ENCODE data around the gene ITGAD.
"Not testable (repeated sequence)": the region's sequence is repeated elsewhere in the genome, so short reads cannot be mapped to it uniquely, and the experiment has no call there.

The ITGAD gene

DNA sequence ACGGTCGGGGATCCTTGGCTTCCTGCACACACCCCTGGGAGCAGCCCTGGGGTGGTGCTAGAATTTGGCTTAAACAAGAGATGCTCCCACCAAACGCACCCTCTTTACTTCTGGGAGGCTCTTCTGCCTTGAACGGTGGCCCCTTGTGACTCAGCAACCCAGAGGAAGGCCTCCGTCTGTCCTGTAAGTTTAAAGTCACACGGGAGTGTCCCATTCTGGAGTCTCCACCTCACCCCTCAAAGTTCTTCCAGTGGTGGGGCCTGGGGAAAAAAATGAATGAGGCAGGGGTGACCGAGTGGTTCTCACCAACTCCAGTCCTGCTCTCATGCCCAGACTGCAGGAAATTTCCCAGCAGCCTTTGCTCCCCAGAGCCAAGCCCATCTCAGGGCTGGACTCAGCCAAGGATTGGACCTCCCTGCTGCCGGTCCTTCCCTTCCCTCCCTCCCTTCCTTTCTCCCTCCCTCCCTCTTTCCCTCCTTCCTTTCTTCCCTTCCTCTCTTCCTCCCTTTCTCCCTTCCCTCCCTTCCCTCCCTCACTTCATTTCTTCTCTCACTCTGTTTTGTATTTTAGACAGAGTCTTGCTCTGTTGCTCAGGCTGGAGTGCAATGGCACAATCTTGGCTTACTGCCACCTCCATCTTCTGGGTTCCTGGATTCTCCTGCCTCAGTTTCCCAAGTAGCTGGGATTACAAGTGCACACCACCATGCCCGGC, 11.4 kb downstream of the ITGAD start:
- no peak for DNase-seq

DNA sequence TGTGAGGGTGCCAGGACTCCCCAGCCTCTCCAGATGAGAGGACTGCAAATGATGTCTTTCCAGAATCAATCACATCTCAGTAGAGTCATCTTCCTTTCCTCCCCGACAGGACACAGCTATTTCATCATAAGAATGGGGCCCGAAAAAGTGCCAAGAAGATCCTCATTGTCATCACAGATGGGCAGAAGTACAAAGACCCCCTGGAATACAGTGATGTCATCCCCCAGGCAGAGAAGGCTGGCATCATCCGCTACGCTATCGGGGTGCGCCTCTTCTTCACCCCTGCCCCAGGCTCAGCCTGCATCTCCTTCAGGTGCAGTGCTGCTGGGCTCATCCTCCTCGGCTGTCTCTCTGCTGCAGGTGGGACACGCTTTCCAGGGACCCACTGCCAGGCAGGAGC, 14.3 kb downstream of the ITGAD start:
- no peak for DNase-seq

DNA sequence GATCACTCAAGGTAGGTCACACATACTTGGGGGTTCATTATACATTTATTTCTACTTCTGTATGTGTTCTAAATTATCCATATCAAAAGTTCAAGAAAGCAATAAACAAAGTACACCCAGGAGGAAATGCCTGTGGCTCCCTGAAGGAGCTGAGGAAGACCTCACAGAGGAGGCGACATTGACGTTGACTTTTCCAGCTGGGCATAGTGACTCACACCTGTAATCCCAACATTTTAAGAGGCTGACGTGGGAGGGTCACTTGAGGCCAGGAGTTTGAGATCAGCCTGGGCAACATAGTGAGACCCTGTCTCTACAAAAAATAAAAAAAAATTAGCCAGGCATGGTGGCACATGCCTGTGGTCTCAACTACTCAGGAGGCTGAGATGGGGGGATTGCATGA, 16.3 kb downstream of the ITGAD start:
- DNase-seq, result no peak

DNA sequence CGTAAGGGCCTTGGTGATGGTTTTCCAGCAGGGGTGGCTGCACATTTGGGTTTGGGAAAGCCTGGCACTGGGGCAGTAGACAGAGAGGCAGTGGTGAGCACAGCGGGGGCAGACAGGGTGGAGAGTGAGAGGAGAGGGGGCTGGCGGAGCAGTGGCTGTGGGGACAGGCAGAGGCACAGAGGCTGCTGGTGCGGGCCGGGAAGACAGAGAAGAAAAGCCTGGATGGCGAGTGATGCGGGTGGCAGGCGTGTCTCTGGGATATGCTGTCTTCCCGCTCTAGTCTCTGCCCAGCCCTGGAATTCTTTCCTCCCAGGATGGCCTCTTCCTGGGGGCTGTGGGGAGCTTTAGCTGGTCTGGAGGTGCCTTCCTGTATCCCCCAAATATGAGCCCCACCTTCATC, 16.9 kb downstream of the ITGAD start:
- DNase-seq, result no peak

DNA sequence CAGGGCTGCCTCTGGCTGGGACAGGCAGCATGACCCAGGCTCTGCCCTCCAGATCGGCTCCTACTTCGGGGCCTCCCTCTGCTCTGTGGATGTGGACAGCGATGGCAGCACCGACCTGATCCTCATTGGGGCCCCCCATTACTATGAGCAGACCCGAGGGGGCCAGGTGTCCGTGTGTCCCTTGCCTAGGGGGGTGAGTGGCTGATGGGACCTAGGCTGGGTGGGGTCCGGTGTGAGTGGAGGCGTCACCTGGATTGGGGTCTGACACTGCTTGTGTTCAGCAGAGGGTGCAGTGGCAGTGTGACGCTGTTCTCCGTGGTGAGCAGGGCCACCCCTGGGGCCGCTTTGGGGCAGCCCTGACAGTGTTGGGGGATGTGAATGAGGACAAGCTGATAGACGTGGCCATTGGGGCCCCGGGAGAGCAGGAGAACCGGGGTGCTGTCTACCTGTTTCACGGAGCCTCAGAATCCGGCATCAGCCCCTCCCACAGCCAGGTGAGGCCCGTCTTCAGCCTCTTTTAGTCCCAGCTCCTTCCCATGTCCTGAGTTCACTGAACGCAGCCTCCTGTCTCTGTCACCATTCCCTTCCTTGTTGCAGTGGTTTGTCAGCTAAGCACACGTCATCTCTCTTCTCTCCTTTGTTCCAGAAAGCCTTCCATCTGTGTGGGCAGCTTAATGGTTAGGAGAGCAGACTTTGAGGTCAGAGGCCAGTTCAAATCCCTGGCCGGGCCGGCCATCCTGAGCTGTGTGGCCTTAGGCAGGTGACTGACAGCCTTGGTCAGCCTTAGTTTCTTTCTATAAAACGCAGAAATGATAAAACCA, 18.1 kb downstream of the ITGAD start:
- DNase-seq, result no peak

DNA sequence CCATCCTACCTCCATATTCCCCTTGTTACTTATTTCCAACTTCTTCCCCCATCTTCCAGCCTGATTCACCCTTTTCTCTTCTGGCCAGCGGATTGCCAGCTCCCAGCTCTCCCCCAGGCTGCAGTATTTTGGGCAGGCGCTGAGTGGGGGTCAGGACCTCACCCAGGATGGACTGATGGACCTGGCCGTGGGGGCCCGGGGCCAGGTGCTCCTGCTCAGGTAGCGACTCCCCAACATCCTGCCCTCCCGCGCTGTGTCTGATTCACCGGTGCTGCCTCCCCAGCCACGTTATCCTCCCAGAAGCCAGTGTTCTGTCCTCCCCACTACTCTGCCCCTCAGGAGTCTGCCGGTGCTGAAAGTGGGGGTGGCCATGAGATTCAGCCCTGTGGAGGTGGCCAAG, 19.6 kb downstream of the ITGAD start:
- no peak for DNase-seq

DNA sequence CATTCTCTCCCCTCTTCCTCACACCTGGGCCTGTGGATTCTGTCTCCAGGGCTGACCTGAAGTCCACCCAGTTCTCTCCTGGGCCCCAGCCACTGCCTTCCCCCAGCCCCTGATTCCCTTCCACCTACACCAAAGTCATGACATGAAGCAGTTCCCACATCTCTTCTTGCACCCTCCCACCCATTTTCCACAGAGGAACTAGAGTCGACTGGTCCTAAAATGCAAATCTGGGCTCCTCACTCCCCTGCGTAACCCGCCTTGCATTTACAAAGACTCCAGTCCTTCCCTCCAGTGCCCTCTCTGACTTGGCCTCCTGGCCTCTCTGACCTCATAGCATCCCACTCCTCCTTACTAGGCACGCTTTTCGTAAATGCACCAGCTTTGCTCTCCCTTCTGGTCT, 20.2 kb downstream of the ITGAD start:
- no peak for DNase-seq

DNA sequence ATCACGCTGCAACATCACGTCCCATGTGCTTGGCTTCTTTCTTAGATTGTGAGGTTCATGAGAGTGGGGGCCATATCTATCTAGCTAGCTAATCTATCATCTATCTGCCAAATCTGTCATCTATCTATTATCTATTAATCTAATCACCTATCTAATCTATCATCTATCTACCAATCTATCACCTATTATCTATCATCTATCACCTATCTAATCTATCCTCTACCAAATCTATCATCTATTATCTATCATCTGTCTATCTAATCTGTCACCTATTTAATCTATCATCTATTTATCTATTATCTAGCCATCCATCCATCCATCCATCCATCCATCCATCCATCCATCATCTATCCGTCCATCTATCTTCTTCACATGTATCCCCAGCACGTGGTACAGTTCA, 20.8 kb downstream of the ITGAD start:
- DNase-seq, result no peak

DNA sequence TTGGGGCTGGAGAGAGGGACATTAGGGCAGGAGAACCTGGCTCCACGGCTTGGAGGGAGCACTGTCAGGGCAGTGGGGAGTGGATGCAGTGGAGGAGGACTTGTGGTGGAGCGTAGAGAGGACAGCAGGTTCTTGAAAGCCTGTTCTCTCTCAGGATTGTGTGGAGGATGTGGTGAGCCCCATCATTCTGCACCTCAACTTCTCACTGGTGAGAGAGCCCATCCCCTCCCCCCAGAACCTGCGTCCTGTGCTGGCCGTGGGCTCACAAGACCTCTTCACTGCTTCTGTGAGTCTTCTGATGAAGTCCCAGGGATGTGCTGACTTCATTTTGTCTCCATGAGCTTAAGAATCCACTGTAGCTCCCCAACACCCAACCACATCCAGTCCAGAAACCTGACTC, 21.6 kb downstream of the ITGAD start:
- no peak for DNase-seq

DNA sequence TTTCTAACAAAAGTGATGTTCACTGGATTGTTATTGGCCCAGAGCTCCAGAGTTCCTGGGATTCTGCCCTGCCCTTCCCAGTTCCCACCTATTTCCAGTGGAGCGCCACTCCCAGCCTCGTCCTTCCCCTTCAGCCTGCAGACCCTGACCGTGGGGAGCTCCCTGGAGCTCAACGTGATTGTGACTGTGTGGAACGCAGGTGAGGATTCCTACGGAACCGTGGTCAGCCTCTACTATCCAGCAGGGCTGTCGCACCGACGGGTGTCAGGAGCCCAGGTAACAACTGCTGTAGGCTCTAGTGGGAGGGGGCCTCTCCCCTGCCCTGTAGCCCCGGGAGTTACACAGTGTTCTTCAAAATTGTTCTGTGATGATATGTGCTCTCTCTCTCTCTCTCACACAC, 23.2 kb downstream of the ITGAD start:
- DNase-seq, result no peak

DNA sequence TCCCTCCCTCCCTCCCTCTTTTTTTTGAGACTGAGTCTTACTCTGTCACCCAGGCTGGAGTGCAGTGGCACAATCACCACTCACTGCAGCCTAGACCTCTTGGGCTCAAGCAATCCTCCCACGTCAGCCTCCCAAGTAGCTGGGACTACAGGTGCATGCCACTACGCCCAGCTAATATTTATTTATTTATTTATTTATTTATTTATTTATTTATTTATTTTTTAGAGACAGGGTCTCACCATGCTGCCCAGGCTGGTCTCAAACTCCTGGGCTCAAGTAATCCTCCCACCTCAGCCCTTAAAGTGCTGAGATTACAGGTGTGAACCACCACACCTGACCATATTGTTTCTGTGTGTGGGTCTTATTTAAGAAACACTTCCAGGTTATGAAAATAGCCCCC, 23.9 kb downstream of the ITGAD start:
- DNase-seq, result not testable (repeated sequence)

DNA sequence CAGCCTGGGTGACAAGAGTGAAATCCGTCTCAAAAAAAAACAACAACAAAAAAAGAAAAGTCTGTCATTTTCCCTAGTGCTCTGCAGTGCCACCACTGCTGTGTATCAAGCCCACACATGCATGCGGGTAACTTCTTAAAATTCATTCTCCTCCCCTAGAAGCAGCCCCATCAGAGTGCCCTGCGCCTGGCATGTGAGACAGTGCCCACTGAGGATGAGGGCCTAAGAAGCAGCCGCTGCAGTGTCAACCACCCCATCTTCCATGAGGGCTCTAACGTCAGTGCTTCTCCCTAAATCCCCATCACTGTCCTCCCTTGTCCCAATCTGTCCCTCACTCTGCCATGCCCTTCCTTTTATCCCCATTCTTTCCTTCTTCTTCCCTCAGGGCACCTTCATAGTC, 24.8 kb downstream of the ITGAD start:
- DNase-seq, result no peak

DNA sequence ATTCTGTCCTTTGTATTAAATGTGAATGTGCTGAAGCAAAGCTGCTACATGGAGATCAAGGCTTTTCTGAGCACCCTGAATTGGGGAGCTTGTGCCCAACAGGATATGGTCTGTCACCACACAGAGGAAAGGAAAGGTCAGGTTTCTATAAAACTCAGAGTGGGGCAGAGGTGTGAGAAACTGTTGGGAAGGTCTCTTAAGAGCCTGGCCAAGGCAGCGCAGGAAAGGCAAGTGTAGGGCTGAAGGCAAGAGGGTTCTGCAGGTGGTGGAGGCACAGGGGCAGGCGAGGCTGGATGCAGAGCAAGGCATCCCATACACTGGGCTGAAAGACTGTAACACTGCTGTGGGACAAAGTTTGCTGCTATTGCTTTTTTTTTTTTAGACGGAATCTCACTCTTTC, 26.9 kb downstream of the ITGAD start:
- no peak for DNase-seq

DNA sequence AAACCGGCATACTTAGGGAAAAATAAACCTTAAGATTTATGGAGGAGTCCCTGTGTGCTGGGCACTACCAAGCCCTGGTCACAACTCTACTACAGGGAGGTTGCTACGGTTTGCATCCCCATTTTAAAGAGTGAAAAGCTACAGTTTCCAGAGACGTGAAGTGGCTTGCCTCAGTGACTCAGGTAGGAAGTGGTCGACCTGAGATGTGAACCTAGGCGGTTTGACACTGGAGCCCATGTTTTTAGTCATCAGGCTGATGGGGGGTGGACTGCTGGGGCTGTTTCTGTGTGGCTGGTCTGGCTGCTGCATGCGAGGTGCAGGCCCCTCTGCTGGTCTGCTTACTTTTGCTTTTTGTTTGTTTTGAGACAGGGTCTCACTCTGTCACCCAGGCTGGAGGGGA, 28.5 kb downstream of the ITGAD start:
- no peak for DNase-seq

DNA sequence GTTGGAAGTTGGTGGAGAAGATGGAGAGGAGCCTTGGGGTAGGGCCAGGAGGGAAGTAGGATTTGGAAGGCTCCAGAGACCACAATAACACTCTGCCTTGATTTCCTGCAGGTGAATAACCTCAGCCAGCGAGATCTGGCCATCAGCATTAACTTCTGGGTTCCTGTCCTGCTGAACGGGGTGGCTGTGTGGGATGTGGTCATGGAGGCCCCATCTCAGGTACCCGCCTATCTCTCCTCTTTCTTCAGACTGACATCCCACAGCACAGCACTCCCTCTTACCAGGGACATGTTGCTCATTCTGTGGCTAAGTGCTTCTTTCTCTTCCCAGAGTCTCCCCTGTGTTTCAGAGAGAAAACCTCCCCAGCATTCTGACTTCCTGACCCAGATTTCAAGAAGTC, 30.1 kb downstream of the ITGAD start:
- DNase-seq, result no peak

DNA sequence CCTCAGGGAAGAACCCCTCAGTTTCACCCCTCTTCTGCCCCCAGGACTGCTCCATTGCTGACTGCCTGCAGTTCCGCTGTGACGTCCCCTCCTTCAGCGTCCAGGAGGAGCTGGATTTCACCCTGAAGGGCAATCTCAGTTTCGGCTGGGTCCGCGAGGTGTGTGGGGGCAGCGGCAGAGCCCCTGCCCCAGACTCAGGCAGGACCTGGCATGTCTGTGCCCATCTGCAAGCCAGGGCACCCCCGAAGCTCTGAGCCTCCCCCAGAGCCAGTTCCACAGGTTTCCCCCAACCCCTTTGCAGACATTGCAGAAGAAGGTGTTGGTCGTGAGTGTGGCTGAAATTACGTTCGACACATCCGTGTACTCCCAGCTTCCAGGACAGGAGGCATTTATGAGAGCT, 30.7 kb downstream of the ITGAD start:
- no peak for DNase-seq

DNA sequence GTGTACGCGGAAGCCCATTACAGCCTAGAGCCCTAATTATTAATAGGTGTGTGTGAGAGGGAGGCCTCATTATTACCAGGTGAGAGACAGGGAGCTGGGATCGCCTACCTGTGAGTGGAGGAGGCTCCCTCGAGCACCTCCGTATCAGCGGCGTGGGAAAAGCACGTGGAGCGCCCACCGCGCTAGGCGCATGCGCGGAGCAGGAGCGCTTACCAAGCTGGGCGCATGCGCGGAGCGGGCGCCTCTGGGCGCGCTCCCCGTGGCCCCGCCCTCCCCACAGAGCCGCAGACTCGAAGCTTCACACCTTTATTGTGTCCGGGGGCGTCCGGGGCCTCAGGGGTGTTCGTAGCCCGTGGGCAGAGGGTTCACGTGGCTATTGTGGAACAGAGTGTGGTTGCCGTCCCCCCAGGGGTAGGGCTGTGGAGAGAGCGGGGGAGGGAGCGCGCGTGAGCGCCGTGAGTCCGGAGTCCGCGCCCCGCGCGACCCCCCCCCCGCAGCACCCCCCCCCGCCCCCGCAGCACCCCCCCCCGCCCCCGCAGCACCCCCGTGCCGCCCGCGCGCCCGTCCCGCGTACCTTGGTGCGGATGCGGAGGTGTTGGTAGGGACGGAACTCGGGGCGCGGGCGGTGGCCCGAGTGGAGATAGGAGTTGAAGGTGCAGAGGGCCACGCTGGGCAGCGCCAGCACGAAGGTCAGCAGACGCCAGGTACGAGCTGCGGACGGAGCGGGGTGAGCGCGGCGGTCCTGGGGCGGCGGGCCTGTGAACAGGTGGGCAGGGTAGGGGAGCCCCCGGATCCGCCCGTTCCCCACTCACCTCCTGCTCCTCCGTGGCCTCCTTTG, 34.5 kb downstream of the ITGAD start:
- DNase-seq, result peak; percentile 9 to 58 (median 22)

DNA sequence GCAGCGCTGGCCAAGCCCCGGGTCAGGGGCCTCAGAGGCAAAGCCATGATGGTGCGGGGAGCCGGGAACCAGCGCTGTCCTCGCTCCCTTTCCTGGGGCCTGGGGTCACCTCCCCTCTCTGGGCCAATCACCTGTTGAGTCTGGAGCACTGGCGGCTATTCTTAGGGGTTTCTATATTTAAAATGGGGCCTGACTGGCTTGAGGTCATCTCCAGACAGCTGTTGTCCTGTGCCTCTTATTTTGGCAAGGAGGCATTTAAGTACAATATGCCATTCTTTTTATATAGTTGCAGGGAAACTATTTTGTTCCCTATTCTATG, 35.1 kb downstream of the ITGAD start, which contains the start of gene COX6A2:
Gene COX6A2, minus strand, starts transcription at position 82 of the 319 bp plus-strand sequence. Its CDS starts 35 bp downstream, at position 47.
- no peak for DNase-seq

DNA sequence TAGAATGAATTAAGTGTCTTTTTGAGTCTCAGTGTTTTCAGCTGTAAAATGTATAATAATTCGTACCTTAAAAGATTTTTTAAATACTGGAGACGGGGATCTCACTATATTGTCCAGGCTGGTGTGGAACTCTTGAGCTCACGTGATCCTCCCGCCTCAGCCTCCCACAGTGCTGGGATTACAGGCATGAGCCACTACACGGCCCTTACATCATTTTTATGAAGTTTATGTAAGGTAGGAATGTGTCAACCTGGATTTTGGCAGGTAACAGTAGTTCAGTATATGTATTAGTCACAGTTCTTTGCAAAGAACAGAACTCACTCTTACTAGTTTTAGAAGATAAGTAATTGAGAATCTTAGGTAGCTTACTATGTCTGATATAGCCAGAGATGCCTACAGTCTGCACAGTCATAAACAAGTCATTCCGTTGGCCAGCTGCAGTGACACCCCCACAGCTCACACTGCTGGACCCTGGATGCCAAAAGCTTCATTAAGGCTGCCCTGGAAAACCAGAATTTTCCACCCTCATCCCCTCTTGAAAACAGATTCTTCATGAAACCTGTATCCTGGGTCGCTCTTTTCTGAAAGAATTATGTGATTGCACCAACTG, 35.6 kb downstream of the ITGAD start:
- DNase-seq, result no peak

DNA sequence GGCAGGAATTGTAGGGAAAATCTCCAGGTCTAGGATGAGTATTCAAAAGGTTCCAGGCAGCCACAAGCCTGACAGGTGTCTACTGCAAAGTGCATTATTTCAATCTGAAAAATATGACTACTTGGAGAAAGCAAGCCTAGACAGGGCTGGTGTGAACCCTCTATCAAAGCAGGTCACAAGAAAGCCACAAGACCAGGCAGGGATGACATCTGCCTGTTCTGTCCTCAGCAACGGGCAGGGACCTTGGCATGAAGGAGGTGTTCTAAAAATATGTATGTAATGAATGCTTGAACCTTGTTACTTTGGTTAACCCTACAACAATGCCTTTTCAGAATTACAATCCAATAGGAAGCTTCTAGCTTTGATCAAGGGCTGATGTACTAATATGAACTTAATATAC, 36.2 kb downstream of the ITGAD start:
- DNase-seq, result no peak

DNA sequence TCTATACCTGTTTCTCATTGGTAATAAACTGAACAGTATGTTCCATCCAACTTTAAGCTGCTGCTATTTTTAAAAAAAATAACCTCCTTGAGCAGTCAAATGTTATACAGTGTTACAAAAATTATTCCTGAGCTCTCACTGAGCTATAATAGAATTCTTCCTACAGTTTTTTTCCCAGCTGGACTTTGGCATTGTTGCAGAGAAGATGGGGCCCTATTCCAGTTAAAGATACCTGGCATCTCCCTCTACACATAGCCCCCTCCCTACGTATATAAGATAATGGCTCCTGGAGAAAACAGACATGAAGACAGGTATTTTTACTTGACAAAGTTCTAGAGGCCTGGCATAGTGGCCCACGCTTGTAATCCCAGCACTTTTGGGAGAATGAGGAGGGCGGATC, 36.7 kb downstream of the ITGAD start:
- no peak for DNase-seq

DNA sequence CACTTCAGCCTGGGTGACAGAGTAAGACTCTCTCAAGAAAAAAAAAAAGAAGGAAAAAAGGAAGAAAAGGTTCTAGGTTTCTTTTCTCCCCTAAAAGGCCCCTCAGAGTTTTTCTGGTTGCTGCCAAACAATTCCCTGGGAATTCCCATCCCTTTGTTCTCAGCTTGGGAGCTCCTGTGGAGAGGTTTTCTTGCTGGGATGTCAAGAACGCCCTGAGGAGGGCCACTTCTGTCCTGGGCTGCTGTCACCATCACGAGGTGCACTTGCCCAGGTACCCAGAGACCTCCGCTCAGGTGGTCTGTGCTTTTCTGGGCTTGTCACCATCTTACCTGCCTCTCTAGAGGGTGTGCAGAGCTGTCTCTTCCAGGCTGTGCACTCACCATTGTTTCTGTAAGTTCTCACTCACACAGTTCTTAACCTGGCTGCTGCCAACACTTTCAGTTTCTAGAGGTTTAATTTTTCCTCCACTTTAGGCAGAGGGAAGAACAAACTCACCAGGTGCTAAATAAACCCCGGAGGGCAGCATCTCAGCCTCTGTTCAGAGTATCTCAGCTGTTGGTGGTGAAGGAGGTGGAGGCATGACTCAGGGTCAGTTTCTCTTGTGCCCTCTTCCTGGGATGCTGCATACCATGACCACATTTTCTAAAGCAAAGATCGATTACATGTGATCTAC, 37.4 kb downstream of the ITGAD start:
- DNase-seq, result no peak

All from activated naive CD4-positive, alpha-beta T cell (primary cell).